GM12878 (cell line): Measurements from ENCODE around the gene APOM. TPM values are rescaled to one million over a fixed set of nuclear protein-coding genes. Genes with fewer than 3 reads are reported as not detected.

ENCODE experiments used
- ATAC-seq: fragments of 200-7000 bp; cut with Tn5 transposase; 3 replicates; pipeline ENCODE4 v1.9.1; 2020; ENCODE audit warnings: mild to moderate bottlenecking, moderate library complexity
- BruUV-seq: library from RNA; stranded (reverse); fragments of 400-500 nt; replicated peaks from 2 replicates; lab custom pipeline; 2021; lab: Mats Ljungman, UMichigan
- CTCF ChIA-PET: fragments of 300-600 bp; sonication (Branson Sonifier 250); formaldehyde crosslinking; extraction: SDS; loops from one replicate; lab custom pipeline; 2021; ENCODE audit warnings: inconsistent platforms; lab: Yijun Ruan, JAX
- POLR2A ChIA-PET: fragments of 350-600 bp; formaldehyde crosslinking; extraction: SDS; loops from one replicate; lab custom pipeline; 2021; ENCODE audit warnings: inconsistent platforms; lab: Charles Lee
- RAD21 ChIA-PET: fragments of 300-600 bp; sonication (Branson Sonifier 250); formaldehyde crosslinking; loops from one replicate; lab custom pipeline; 2023; ENCODE audit warnings: antibody characterized with exemption; ENCODE audit not compliant: unreplicated experiment; lab: Charles Lee
- SMC1A ChIA-PET: fragments of 300-600 bp; sonication (Branson Sonifier 250); formaldehyde crosslinking; loops from one replicate; lab custom pipeline; 2023; ENCODE audit not compliant: unreplicated experiment, uncharacterized antibody; lab: Charles Lee
- DNase-seq: peaks from one replicate; pipeline ENCODE4 v3.0.0-alpha.2; 2011; ENCODE audit warnings: low read depth, low spot score
- FAIRE-seq: peaks from 3 replicates; lab custom pipeline; 2011; peaks lifted over from hg19 to GRCh38; lab: Jason Lieb, UNC
- H2AFZ ChIP-seq: 2 replicates; pipeline ENCODE4 v1.6.0; 2011; ENCODE audit warnings: low read depth, low read length, control low read depth; ENCODE audit not compliant: control insufficient read depth
- H3K27ac ChIP-seq: 2 replicates; pipeline ENCODE4 v1.5.1; 2011; ENCODE audit warnings: control low read depth; ENCODE audit not compliant: control insufficient read depth, insufficient read depth
- H3K27me3 ChIP-seq, 2 experiments: replicated peaks in 1 of 2; 2 replicates each; pipeline versions ENCODE4 v1.6.0 to v1.6.1; 2011; ENCODE audit warnings: low read length in 1 of 2; ENCODE audit not compliant: control insufficient read depth in 2 of 2, insufficient read depth in 2 of 2
- H3K36me3 ChIP-seq, 2 experiments: 2 replicates each; pipeline ENCODE4 v1.5.1; 2011; ENCODE audit warnings: low read length in 1 of 2; ENCODE audit not compliant: control insufficient read depth in 2 of 2, insufficient read depth in 2 of 2
- H3K4me1 ChIP-seq: 2 replicates; pipeline ENCODE4 v1.6.1; 2011; ENCODE audit warnings: mild to moderate bottlenecking, low read length, moderate library complexity, mixed read lengths; ENCODE audit not compliant: control insufficient read depth, insufficient read depth
- H3K4me2 ChIP-seq: 2 replicates; pipeline ENCODE4 v1.6.0; 2011; ENCODE audit warnings: control low read depth; ENCODE audit not compliant: control insufficient read depth, insufficient read depth
- H3K4me3 ChIP-seq: fragments of 200-600 bp; sonication (generic); 2 replicates; pipeline ENCODE4 v1.5.1; 2016
- H3K79me2 ChIP-seq: 2 replicates; pipeline ENCODE4 v1.6.0; 2011; ENCODE audit warnings: low read length; ENCODE audit not compliant: control insufficient read depth, insufficient read depth
- H3K9ac ChIP-seq: 2 replicates; pipeline ENCODE4 v1.8.0; 2011; ENCODE audit warnings: low read length, control low read depth, mixed read lengths; ENCODE audit not compliant: control insufficient read depth, insufficient read depth
- H3K9me3 ChIP-seq: replicated peaks from 3 replicates; pipeline ENCODE4 v1.5.1; 2011; ENCODE audit warnings: mild to moderate bottlenecking, low read length; ENCODE audit not compliant: control insufficient read depth, insufficient read depth
- H4K20me1 ChIP-seq: 2 replicates; pipeline ENCODE4 v1.6.0; 2011; ENCODE audit not compliant: control insufficient read depth, insufficient read depth
- CHD1 ChIP-seq: IDR thresholded peaks from 2 replicates; pipeline ENCODE4 v1.6.1; 2012; ENCODE audit warnings: low read depth, low read length, improper control_type of control experiment
- IKZF2 ChIP-seq, 2 experiments: fragments of 450-650 bp; IDR thresholded peaks; 2 replicates each; pipeline ENCODE4 v1.6.1; 2017; ENCODE audit warnings: mild to moderate bottlenecking in 2 of 2, moderate library complexity in 2 of 2
- POLR2AphosphoS2 ChIP-seq: IDR thresholded peaks from 2 replicates; pipeline ENCODE4 v1.6.1; 2011; ENCODE audit warnings: low read depth, mild to moderate bottlenecking, low read length, improper control_type of control experiment, moderate library complexity
- RAD51 ChIP-seq: fragments of 450-650 bp; IDR thresholded peaks from 2 replicates; pipeline ENCODE4 v1.6.1; 2016; ENCODE audit warnings: moderate library complexity, mild to moderate bottlenecking, inconsistent platforms
- TCF7 ChIP-seq: IDR thresholded peaks from 2 replicates; pipeline ENCODE4 v1.6.1; 2014; ENCODE audit warnings: antibody characterized with exemption, borderline replicate concordance
- WRNIP1 ChIP-seq: IDR thresholded peaks from 2 replicates; pipeline ENCODE4 v1.6.1; 2011; ENCODE audit warnings: low read depth, low read length, improper control_type of control experiment, borderline replicate concordance
- ZNF274 ChIP-seq: IDR thresholded peaks from one replicate; pipeline ENCODE4 v1.8.0; 2011; ENCODE audit not compliant: insufficient read length, insufficient read depth
- WGBS: methylation state at CpG from one replicate; pipeline ENCODE4 v1.1.6; 2016; ENCODE audit warnings: low lambda C conversion rate; ENCODE audit not compliant: insufficient replicate concordance, insufficient coverage; ENCODE audit errors: missing lambda C conversion rate; 5-methylcytosine and 5-hydroxymethylcytosine counted together
- in situ Hi-C: fragments of 300-500 bp; cut with MboI; formaldehyde crosslinking; loops from 9 replicates; pipeline ENCODE4 v1.14.3; 2018; ENCODE audit warnings: mixed read lengths
- intact Hi-C: fragments of 100-400 bp; cut with micrococcal nuclease; formaldehyde crosslinking; loops from one replicate; pipeline ENCODE4 v1.14.2; 2022; ENCODE audit not compliant: unreplicated experiment
- polyA plus RNA-seq, 11 experiments: library from polyadenylated mRNA; depleted of rRNA in 4 of 11; unstranded in 6 of 11; stranded (reverse) in 5 of 11; fragments of >200 nt; fragmentation: Nextera tagmentation in 4 of 11; fragmentation: Illumina TruSeq in 1 of 11; extraction: Ambion mirVana in 4 of 11; extraction: Trizol in 1 of 11; gene quantifications; 1 replicate in 1 of 11; 2 replicates in 10 of 11; pipeline versions ENCODE4 v1.2.1 to v1.2.3, GENCODE V29; 2011 to 2016; ENCODE audit warnings: inconsistent platforms in 2 of 11, missing spikeins in 2 of 11, low read depth in 1 of 11
- total RNA-seq, 4 experiments: library from RNA; depleted of rRNA in 3 of 4; stranded (reverse); fragments of >200 nt in 3 of 4; fragmentation: Illumina TruSeq in 1 of 4; extraction: Trizol in 1 of 4; gene quantifications; 2 replicates each; pipeline versions ENCODE4 v1.2.1 to v1.2.3, GENCODE V29; 2013 to 2021

The APOM gene
- total and polyA plus RNA-seq, 10 of the 15 experiments (the other 5 are each of a cell fraction or from before 2014, with no cell fraction given), result 4.0 to 14.1 (median 7.1) TPM

GRCh38 chr6:31631209-31631608, 24.5 kb upstream of the APOM start:
- ATAC-seq, result no peak; the same call in 2 of the 3 replicates
- in situ Hi-C loops, result no loop called here
- no peak for DNase-seq
- FAIRE-seq, result no peak
- no peaks in the 10 kb centered on the region for H3K27me3 ChIP-seq
- POLR2A ChIA-PET, result interaction anchor here (0.7 kb wide), 1 partner anchor 70 kb away, joined by 5 read pairs; no protein-coding TSS in a partner anchor
- BruUV-seq, result TSS peak; percentile 11
- TF ChIP-seq TCF7 (no peak), RAD51 (no peak), CHD1 (no peak), IKZF2 (IDR thresholded peaks at IDR 0.05) (no peak), ZNF274 (no peak)
- TF ChIP-seq, all 136 proteins: peak for 0
- no peaks in the 10 kb centered on the region for H3K9me3 ChIP-seq
- no peak overlapping the region for H3K4me3 ChIP-seq
- H3K79me2 ChIP-seq, result no peaks in the 10 kb centered on the region; the same call in 1 of the 2 replicates
- intact Hi-C loops, result no loop called here
- 98% methylated on average over 16 of the region's 16 CpGs for WGBS
- no peak overlapping the region for H2AFZ ChIP-seq
- no peak overlapping the region for H3K27ac ChIP-seq
- SMC1A ChIA-PET, result no interaction called here
- no peak overlapping the region for H3K4me2 ChIP-seq
- RAD21 ChIA-PET, result no interaction called here
- H3K36me3 ChIP-seq, result peaks cover 50 to 65% of the 10 kb centered on the region in 2 experiments
- no peak overlapping the region for H3K9ac ChIP-seq
- no peaks in the 10 kb centered on the region for H4K20me1 ChIP-seq
- no peaks in the 10 kb centered on the region for H3K4me1 ChIP-seq
- CTCF ChIA-PET, result no interaction called here

DNA sequence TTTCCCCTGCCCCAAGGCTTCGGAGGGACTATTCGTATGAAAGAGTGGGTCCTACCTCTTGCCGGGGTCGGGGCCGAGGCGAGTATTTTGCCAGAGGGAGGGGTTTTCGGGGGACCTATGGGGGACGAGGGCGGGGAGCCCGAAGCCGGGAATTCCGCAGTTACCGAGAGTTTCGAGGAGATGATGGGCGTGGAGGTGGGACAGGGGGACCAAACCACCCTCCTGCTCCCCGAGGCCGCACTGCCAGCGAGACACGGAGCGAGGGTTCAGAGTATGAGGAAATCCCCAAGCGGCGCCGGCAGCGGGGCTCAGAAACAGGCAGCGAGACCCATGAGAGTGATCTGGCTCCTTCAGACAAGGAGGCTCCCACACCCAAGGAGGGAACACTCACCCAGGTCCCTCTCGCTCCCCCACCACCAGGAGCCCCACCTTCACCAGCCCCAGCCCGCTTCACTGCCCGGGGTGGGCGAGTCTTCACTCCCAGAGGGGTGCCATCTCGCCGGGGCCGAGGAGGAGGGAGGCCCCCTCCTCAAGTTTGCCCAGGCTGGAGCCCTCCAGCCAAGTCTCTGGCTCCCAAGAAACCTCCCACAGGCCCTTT, 23.9 kb upstream of the APOM start:
- no peaks in the 10 kb centered on the region for H3K27me3 ChIP-seq
- in situ Hi-C loops, result no loop called here
- H3K9ac ChIP-seq, result no peak overlapping the region
- CTCF ChIA-PET, result no interaction called here
- no peaks in the 10 kb centered on the region for H4K20me1 ChIP-seq
- no peaks in the 10 kb centered on the region; the same call in 1 of the 2 replicates for H3K79me2 ChIP-seq
- no peak for DNase-seq
- H3K4me2 ChIP-seq, result no peak overlapping the region
- WGBS, result 91% methylated on average over 32 of the region's 32 CpGs
- H3K36me3 ChIP-seq, result peaks cover 56 to 66% of the 10 kb centered on the region in 2 experiments
- H3K9me3 ChIP-seq, result no peaks in the 10 kb centered on the region
- H3K4me3 ChIP-seq, result no peak overlapping the region
- SMC1A ChIA-PET, result no interaction called here
- intact Hi-C loops, result no loop called here
- RAD21 ChIA-PET, result no interaction called here
- POLR2A ChIA-PET, result interaction anchor here (0.7 kb wide), 1 partner anchor 69 kb away, joined by 5 read pairs; no protein-coding TSS in a partner anchor
- no peak for FAIRE-seq
- BruUV-seq, result no TSS peak
- H3K27ac ChIP-seq, result no peak overlapping the region
- ATAC-seq, result no peak
- H2AFZ ChIP-seq, result no peak overlapping the region
- TF ChIP-seq POLR2AphosphoS2 (0 out of 2 replicates have a peak, but pooled peaks have one; percentile 25), WRNIP1 (no peak)
- no peaks in the 10 kb centered on the region for H3K4me1 ChIP-seq
